NCI-H2107 (cell line): ENCODE measurements around the gene ANKLE1.

ENCODE experiments used
- DNase-seq: peaks from one replicate; lab custom pipeline; 2025; lab: John Stamatoyannopoulos, UW

The ANKLE1 gene

GRCh38 chr19:17281391-17282304, at the start of gene ANKLE1:
TSS of gene ANKLE1 (plus strand) at chr19:17281901. CDS start at chr19:17281921, 20 bp downstream.
- no peak for DNase-seq

GRCh38 chr19:17232258-17232657, 49.4 kb upstream of the ANKLE1 start:
- DNase-seq, result no peak

DNA sequence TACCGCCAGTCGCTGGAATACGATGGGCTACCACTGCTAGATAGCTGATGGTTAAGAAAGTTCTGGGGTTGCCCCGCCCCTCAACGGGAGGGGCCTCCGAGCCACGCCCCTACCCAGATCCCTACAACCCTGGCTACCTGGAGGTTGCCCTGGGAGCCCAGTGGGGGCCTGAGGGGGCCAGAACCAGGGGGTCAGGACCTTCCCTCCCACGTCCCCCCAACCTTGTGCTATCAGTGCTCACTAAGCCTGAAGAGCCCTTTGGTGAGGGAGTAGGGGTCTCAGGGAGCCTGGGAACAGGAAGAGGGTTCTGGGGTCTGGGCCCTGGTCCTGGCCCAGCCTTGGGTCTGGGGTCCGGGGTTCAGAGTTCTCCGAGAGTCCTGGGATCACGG, 46.8 kb upstream of the ANKLE1 start:
- peak; percentile 18 for DNase-seq

DNA sequence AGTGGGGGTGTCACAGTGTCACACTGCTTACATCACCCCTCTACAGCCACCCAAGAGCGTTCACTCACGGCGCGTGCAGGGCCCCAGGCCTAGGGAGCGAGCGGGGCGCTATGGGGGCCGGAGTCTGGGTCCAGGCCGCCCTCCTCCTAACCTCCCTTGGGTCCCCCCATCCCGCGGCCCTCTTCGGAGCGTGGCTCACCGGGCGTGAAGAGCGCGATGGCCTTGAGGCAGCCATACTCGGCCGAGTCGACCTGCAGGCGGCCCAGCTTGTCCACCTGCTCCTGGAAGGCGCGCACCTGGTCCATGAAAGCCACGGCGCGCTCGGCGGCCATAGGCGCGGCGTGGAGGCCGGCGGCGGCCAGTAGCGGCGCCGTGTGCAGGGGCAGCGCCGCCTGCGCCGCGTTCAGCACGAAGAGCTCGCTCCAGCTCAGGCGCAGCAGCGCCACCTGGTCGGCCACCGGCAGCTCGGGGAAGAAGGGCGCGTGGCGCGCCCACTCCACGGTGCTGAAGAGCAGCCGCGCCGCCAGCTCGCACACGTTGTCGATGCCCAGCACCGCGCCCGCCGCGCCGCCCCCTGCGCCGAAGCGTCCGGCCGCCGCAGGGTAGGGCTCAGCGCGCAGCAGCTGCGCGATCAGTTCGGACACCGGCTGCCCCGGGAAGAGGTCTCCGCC, 46.3 kb upstream of the ANKLE1 start:
- no peak for DNase-seq

GRCh38 chr19:17235971-17236777, 45.5 kb upstream of the ANKLE1 start:
- DNase-seq, result no peak

GRCh38 chr19:17236811-17237543, 44.7 kb upstream of the ANKLE1 start:
- DNase-seq, result no peak

- no peak for DNase-seq
Measured at GRCh38 chr19:17237747-17238706, 43.7 kb upstream of the ANKLE1 start.

- no peak for DNase-seq
Measured at GRCh38 chr19:17240062-17240752, 41.5 kb upstream of the ANKLE1 start.

GRCh38 chr19:17240826-17241399, 40.8 kb upstream of the ANKLE1 start:
- no peak for DNase-seq

- no peak for DNase-seq
Measured at GRCh38 chr19:17242431-17243208, 39.1 kb upstream of the ANKLE1 start.

DNA sequence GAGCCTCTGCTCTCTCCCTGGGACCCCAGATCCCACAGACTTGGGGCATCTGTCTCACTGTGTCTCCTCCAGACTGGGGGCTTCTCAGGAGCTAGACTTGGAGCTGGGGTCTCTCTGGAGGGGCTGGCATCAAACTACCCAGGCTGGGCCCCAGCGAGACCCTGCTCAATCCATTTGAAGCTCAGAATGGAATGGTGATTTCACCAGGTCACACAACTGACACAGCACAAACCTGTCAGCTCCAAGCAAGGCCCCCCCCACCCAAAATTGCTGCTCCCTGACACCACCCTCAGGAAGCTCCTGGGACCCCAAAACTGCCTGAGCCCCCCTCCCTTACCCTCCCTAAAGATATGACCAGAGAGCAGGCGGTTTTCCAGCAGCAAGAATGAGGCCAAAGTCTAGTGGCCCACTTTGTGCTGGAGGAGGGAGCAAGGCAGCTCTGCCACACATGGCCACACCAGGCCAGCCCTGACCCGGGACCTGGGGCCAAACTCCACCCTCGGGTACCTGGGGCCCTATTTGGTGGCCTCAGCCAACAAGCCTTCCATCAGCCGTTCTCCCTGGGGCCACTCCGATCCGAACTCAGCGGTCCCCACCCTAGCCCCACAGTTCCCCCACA, 38.4 kb upstream of the ANKLE1 start:
- DNase-seq, result no peak

GRCh38 chr19:17243830-17244617, 37.7 kb upstream of the ANKLE1 start:
- no peak for DNase-seq

- DNase-seq, result no peak
Measured at GRCh38 chr19:17244618-17245534, 36.8 kb upstream of the ANKLE1 start.

DNA sequence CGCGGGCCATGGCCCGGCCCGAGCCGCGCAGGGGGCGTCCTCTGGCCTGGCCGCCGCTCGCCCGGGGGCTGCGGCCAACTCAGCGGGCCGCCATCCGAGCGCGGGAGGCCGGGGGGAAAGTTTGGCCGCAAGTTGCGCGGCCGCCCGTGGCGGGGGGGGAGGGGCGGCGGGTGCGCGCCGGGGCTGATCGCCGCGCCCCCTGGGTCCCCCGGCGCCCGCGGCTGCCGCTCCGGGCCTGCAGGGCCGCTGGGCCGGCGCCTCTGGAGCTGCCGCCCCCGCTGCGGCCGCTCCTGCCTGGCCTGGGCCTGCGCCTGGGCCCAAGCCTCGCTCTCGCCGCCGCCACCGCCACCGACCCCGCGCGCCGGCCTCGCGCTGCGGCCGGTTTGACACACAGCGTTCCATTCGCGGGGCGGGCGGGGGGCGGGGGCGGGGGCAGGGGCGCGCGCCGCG, 36.1 kb upstream of the ANKLE1 start, which contains the start of gene NR2F6:
Gene NR2F6 (minus strand): TSS at position 385 of the 450 bp plus-strand sequence. CDS start 699 bp downstream, outside the sequence.
- DNase-seq, result no peak

DNA sequence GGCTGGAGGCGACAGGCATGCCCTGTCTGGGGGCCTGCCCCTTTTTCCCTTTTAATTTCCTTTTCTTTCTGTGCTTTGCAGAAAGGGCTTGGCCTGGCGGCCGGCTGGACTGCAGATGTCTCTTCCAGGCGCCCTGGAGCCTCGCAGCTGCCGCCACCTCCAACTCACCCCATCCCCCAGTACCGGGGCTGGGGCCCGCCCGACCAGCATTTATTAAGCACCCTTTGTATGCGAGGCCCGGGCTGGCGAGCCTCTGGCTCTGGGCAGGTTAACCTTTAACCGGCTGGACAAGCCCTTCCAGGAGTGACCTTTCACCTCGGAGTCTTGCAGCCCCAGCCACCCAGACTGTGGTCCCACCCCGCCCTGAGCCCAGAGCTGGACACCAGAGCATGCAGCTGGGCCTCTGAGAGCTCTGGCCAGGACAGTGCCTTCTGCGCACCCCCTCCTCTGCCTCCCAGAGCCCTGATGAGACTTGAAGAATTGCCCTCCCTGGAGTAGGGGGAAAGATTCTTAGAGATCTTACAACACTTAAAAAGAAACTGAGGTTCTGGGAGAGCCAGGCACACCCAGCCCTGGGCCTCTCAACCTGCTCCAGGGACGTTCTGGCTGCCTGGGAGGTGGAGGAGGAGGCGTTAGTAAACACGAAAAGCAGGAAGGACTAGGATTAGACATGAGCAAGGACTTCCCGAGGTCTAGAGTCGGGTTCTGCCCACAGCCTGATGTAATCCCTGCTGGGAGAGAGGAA, 34.8 kb upstream of the ANKLE1 start:
- no peak for DNase-seq
